ENCODE results near the gene DAB2IP. TPM values are rescaled to one million over a fixed set of nuclear protein-coding genes. Genes with fewer than 3 reads are reported as not detected.
A peak's percentile ranks its signal among the peaks of the same experiment; 100 is the strongest.

Gene DAB2IP
- total RNA-seq, 6 experiments from 2014 or later = 23.0 to 28.2 (median 25.7) TPM

DNA sequence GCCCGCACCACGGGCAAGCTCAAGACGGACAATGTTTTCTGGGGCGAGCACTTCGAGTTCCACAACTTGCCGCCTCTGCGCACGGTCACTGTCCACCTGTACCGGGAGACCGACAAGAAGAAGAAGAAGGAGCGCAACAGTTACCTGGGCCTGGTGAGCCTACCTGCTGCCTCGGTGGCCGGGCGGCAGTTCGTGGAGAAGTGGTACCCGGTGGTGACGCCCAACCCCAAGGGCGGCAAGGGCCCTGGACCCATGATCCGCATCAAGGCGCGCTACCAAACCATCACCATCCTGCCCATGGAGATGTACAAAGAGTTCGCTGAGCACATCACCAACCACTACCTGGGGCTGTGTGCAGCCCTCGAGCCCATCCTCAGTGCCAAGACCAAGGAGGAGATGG lies 108.6 kb downstream of the DAB2IP start:
- H3K36me3 Mint-ChIP-seq (ENCODE audit: low read depth) = peaks cover 9% of the 10 kb centered on the region; the same call in 1 of the 2 replicates
- no peak for DNase-seq
- peaks cover 7% of the 10 kb centered on the region for H3K4me1 Mint-ChIP-seq (ENCODE audit: low read depth)
- no peaks in the 10 kb centered on the region for H3K9me3 Mint-ChIP-seq
- H3K27me3 Mint-ChIP-seq (ENCODE audit: insufficient read depth) = peaks cover 3% of the 10 kb centered on the region
- TF ChIP-seq, protein P1, sequence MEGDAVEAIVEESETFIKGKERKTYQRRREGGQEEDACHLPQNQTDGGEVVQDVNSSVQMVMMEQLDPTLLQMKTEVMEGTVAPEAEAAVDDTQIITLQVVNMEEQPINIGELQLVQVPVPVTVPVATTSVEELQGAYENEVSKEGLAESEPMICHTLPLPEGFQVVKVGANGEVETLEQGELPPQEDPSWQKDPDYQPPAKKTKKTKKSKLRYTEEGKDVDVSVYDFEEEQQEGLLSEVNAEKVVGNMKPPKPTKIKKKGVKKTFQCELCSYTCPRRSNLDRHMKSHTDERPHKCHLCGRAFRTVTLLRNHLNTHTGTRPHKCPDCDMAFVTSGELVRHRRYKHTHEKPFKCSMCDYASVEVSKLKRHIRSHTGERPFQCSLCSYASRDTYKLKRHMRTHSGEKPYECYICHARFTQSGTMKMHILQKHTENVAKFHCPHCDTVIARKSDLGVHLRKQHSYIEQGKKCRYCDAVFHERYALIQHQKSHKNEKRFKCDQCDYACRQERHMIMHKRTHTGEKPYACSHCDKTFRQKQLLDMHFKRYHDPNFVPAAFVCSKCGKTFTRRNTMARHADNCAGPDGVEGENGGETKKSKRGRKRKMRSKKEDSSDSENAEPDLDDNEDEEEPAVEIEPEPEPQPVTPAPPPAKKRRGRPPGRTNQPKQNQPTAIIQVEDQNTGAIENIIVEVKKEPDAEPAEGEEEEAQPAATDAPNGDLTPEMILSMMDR (IDR thresholded peaks at IDR 0.05) = no peak
- H3K27ac Mint-ChIP-seq = no peak overlapping the region
- no peak overlapping the region for H3K4me3 Mint-ChIP-seq

DNA sequence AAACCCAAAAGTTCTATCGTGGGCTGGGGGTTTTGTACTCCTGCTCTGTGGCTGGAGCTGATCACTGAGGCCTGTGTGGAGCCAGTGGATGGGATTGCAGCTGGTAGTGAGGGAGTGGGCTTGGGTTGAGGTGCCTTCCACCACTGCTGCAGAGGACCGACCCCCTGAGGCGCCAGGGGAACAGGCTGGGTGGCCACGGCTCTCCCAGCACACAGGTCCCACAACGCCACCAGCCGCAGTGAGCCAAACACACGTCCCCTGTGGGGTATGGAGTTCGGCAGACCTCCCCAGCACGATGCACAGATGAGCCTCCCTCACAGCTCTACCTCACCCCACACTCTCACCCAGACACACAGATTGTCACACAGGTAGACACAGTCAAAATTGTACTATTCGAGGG lies 109.1 kb downstream of the DAB2IP start:
- TF ChIP-seq, protein P1 (IDR thresholded peaks at IDR 0.05) = no peak
- Mint-ChIP-seq H3K27me3 (ENCODE audit: insufficient read depth) (peaks cover 3% of the 10 kb centered on the region), H3K4me3 (no peak overlapping the region), H3K27ac (no peak overlapping the region), H3K36me3 (ENCODE audit: low read depth) (peaks cover 9% of the 10 kb centered on the region; the same call in 1 of the 2 replicates), H3K9me3 (no peaks in the 10 kb centered on the region), H3K4me1 (ENCODE audit: low read depth) (peaks cover 13% of the 10 kb centered on the region)
- no peak for DNase-seq

DNA sequence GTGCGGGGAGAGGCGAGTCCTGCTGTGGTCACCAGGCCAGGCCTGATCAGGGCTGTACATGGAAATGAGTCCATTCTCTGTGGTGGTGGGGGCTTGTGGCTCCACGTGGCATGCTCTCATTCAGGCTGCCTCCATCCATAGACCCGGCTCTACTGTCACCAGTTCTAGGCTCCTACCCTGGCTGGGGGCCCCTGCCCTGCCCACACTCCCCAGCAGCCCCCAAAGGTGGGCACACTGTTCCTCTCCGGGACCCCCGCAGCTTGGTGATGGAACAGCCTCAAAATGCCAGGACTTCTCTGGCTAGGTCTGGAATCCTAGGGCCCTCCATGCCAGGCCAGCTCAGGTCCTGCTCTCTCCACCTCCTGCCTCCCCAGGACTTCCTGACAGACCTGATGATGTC lies 111.7 kb downstream of the DAB2IP start:
- Mint-ChIP-seq H3K4me3 (no peak overlapping the region), H3K9me3 (no peaks in the 10 kb centered on the region), H3K4me1 (ENCODE audit: low read depth) (peaks cover 38% of the 10 kb centered on the region), H3K27me3 (ENCODE audit: insufficient read depth) (peaks cover 6% of the 10 kb centered on the region; the same call in 1 of the 2 replicates), H3K27ac (no peak overlapping the region), H3K36me3 (ENCODE audit: low read depth) (peaks cover 29% of the 10 kb centered on the region)
- DNase-seq = no peak
- TF ChIP-seq, protein P1 (IDR thresholded peaks at IDR 0.05) = no peak

DNA sequence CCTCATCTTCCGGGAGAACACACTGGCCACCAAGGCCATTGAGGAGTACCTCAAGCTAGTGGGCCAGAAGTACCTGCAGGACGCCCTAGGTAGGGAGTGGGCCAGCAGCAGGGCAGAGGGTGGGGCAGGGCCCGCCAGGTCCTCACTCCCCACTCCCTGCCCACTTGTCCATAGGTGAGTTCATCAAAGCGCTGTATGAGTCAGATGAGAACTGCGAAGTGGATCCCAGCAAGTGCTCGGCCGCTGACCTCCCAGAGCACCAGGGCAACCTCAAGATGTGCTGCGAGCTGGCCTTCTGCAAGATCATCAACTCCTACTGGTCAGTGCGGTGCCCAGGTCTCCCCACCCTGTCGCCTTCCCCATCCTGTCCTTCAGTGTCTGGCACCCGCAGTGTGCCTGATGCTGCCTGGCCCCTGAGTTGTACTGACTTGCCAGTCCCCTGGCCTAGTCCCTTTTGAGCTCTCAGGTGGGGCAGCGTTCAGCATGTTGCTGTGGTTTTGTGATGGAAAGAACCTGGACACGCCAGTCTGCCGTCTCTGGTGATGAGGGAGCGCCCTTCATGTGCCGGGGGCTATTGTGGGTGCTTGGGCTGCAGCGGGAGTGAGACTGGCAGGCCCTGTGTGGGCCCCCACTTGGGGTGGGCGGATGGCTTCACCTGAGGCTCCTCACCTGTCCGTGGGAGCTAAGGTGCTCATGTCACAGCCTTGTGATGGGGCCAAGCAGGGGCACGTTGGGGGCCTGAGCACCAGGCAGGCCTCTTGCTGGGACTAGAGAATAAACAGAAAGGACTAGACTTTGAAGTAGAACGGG lies 112.3 kb downstream of the DAB2IP start:
- H3K4me3 Mint-ChIP-seq = no peak overlapping the region
- peaks cover 40% of the 10 kb centered on the region for H3K4me1 Mint-ChIP-seq (ENCODE audit: low read depth)
- no peak for DNase-seq
- peak overlapping the region; percentile 57; the same call in 1 of the 2 replicates for H3K27ac Mint-ChIP-seq
- TF ChIP-seq, protein P1 (IDR thresholded peaks at IDR 0.05) = no peak
- H3K27me3 Mint-ChIP-seq (ENCODE audit: insufficient read depth) = peaks cover 6% of the 10 kb centered on the region; the same call in 1 of the 2 replicates
- no peaks in the 10 kb centered on the region for H3K9me3 Mint-ChIP-seq
- peaks cover 33% of the 10 kb centered on the region for H3K36me3 Mint-ChIP-seq (ENCODE audit: low read depth)

DNA sequence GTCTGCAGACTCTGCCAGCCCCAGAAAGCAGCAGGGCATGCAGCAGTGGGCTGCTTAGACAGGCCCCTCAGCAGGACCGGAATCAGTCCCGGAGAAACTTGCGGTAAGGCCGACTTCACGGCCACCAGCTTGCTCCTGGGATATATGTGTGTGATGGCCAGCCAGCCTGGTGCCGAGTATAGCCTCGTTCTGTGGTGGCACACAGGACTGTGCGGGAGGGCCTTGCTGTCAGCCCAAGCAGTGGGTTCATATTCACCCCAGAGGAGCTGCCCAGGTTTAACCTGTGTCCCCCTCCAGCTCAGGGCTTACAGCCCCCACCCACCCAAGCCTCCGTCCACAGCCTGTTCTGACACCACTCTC lies 112.9 kb downstream of the DAB2IP start:
- no peaks in the 10 kb centered on the region for H3K9me3 Mint-ChIP-seq
- H3K4me1 Mint-ChIP-seq (ENCODE audit: low read depth) = peaks cover 46% of the 10 kb centered on the region
- DNase-seq = no peak
- peaks cover 6% of the 10 kb centered on the region; the same call in 1 of the 2 replicates for H3K27me3 Mint-ChIP-seq (ENCODE audit: insufficient read depth)
- H3K27ac Mint-ChIP-seq = peak overlapping the region; percentile 84
- H3K36me3 Mint-ChIP-seq (ENCODE audit: low read depth) = peaks cover 39% of the 10 kb centered on the region
- TF ChIP-seq, protein P1 (IDR thresholded peaks at IDR 0.05) = no peak
- H3K4me3 Mint-ChIP-seq = no peak overlapping the region
